ENCODE measurements around the gene LMX1A.

LMX1A gene

GRCh38 chr1:165248969-165249571 lies 107.4 kb downstream of the LMX1A start:
- TF ChIP-seq Cebpa-rat (IDR thresholded peaks at IDR 0.05): no peak

GRCh38 chr1:165241952-165242351 lies 114.6 kb downstream of the LMX1A start:
- Histone ChIP-seq H3K9me3 (replicated peaks in 1 of 11) (no peaks in the 10 kb centered on the region), H3K36me3 (no peaks in the 10 kb centered on the region), H3K27me3 (no peaks in the 10 kb centered on the region), H3K4me2 (no peak overlapping the region), H4K20me1 (no peaks in the 10 kb centered on the region), H3K9ac (no peak overlapping the region), H3K27ac (no peak overlapping the region), H3K4me1 (no peaks in the 10 kb centered on the region), H3K4me3 (no peak overlapping the region)
- no peak for TF ChIP-seq Cebpa-rat (IDR thresholded peaks at IDR 0.05)

More at GRCh38 chr1:165248969-165249571, 107.4 kb downstream of the LMX1A start:
- Histone ChIP-seq H3K27me3 (no peaks in the 10 kb centered on the region), H3K4me3 (no peak overlapping the region), H3K36me3 (no peaks in the 10 kb centered on the region), H4K20me1 (no peaks in the 10 kb centered on the region), H3K9ac (no peak overlapping the region), H3K9me3 (replicated peaks in 1 of 11) (no peaks in the 10 kb centered on the region), H3K4me2 (no peak overlapping the region), H3K27ac (no peak overlapping the region), H3K4me1 (no peaks in the 10 kb centered on the region)

GRCh38 chr1:165241321-165241720 lies 115.2 kb downstream of the LMX1A start:
- Histone ChIP-seq H3K36me3 (no peaks in the 10 kb centered on the region), H3K4me3 (no peak overlapping the region), H3K9me3 (replicated peaks in 1 of 11) (no peaks in the 10 kb centered on the region), H3K4me1 (no peaks in the 10 kb centered on the region), H3K27me3 (no peaks in the 10 kb centered on the region), H3K4me2 (no peak overlapping the region), H4K20me1 (no peaks in the 10 kb centered on the region), H3K27ac (no peak overlapping the region), H3K9ac (no peak overlapping the region)
- no peak for TF ChIP-seq Cebpa-rat (IDR thresholded peaks at IDR 0.05)

DNA sequence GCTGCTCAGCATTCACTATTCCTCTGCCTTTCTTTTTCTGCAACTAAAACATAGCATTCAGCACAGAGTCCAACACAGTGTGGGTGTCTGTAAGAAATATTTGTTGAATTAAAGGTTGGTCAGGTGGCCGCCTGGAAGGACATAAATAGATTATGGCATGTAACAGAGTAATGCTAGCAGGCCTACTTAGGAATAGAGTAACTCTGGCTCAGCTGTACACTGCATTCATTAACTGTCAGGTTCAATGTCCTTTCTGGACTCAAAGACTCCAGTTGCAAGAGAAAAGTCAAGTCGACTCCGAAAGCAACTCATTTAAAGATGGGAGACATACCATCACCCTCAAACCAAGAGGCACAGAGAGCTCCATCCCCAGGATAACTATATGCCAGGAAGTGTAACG lies 116.0 kb downstream of the LMX1A start:
- Histone ChIP-seq H3K9me3 (replicated peaks in 1 of 11) (peaks cover 0 to 8% (median 4%) of the 10 kb centered on the region in 11 experiments; a peak in 8 of 22 replicates), H3K4me3 (no peak overlapping the region), H3K36me3 (no peaks in the 10 kb centered on the region), H3K4me2 (no peak overlapping the region), H3K4me1 (no peaks in the 10 kb centered on the region), H3K27me3 (no peaks in the 10 kb centered on the region), H3K9ac (no peak overlapping the region), H4K20me1 (no peaks in the 10 kb centered on the region), H3K27ac (no peak overlapping the region)
- no peak for TF ChIP-seq Cebpa-rat (IDR thresholded peaks at IDR 0.05)

DNA sequence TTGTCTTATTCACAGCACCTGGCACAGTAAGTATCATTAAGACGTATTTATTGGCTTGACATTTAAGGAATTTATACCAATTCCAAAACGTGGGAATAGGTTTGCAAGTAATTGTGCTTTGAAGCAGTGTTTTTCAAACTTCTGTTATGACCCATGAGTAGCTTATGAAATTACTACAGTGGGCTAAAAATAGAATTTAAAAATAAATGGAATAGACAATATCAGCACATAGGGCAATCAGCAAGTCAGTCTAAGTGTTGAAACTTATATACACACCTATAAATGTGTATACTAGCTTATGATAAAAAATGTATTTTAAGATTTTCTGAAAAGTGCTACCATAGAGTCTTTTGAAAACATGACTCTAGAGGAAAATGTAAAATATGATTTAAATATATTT lies 116.6 kb downstream of the LMX1A start:
- H3K27me3 ChIP-seq: no peaks in the 10 kb centered on the region
- H3K36me3 ChIP-seq: no peaks in the 10 kb centered on the region
- peaks cover 0 to 13% (median 7%) of the 10 kb centered on the region in 11 experiments; a peak in 8 of 22 replicates for H3K9me3 ChIP-seq (replicated peaks in 1 of 11)
- H3K4me1 ChIP-seq: no peaks in the 10 kb centered on the region
- no peak overlapping the region for H3K4me2 ChIP-seq
- no peak overlapping the region for H3K4me3 ChIP-seq
- no peak overlapping the region for H3K9ac ChIP-seq
- H3K27ac ChIP-seq: no peak overlapping the region
- H4K20me1 ChIP-seq: no peaks in the 10 kb centered on the region
- no peak for TF ChIP-seq Cebpa-rat (IDR thresholded peaks at IDR 0.05)

DNA sequence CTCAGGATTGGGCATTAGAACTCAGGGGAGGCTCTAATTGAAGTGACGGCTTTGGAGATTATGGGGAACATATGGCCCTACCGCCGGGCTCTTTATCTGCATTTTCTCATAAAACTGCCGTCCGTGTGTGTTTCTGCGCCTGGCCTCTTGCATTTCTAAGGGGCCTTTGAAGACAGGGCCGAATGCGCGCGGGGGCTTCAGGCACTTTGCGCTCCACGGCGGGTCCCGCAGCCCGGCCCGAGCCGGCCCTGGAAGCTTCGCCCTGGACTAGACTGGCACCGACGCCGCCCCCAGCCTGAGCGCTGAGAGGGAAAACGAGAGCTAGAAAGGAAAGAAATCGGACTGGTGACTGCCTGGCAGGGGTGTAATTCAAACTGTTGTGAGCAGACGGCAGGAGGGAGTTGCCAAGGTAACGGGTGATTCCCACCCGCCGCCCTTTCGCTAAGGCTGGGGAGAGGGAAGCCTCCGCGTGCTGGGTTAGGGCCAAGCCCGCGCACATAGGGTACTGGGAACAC lies 120.7 kb downstream of the LMX1A start:
- H3K4me3 ChIP-seq: no peak overlapping the region
- H3K4me1 ChIP-seq: no peaks in the 10 kb centered on the region
- H3K27me3 ChIP-seq: no peaks in the 10 kb centered on the region
- no peak for TF ChIP-seq Cebpa-rat (IDR thresholded peaks at IDR 0.05)
- no peak overlapping the region for H3K27ac ChIP-seq
- H3K4me2 ChIP-seq: no peak overlapping the region
- H3K36me3 ChIP-seq: no peaks in the 10 kb centered on the region
- H3K9me3 ChIP-seq (replicated peaks in 1 of 11): peaks cover 0 to 13% (median 7%) of the 10 kb centered on the region in 11 experiments; a peak in 8 of 22 replicates
- no peak overlapping the region for H3K9ac ChIP-seq
- no peaks in the 10 kb centered on the region for H4K20me1 ChIP-seq

DNA sequence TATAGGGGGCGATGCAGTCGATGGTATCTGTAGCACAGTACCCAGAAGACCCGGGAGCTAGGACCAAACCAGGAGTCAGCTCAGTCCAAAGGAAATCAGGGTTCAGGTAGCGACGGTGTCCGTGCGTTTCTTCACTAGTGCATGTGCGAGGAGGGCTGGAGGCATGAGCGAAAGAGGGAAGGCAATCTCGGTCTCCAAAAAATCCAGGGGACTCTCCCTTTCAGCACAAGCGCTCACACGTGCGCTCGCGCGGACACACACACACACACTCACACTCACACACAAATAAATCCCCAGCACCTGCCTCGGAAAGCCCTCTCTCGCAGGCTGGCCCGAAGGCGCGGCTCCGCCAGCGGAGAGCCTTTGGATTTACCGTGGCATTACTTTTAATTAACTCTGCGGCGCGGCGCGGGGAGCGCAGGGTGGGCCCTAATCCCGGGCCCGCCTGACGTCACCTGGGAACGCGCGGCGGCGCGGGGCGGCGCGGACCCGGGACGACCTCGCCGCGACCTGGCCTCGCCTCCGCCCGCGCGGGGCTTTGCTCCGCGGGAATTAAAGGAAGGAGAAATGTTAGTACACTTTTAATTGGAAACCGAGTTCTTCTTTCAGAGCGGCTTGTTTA lies 121.2 kb downstream of the LMX1A start:
- no peak overlapping the region for H3K27ac ChIP-seq
- H3K4me3 ChIP-seq: no peak overlapping the region
- no peaks in the 10 kb centered on the region for H3K4me1 ChIP-seq
- no peak for TF ChIP-seq Cebpa-rat (IDR thresholded peaks at IDR 0.05)
- H3K36me3 ChIP-seq: no peaks in the 10 kb centered on the region
- no peak overlapping the region for H3K9ac ChIP-seq
- no peaks in the 10 kb centered on the region for H4K20me1 ChIP-seq
- H3K4me2 ChIP-seq: no peak overlapping the region
- H3K9me3 ChIP-seq (replicated peaks in 1 of 11): peaks cover 0 to 13% (median 7%) of the 10 kb centered on the region in 11 experiments; a peak in 8 of 22 replicates
- H3K27me3 ChIP-seq: no peaks in the 10 kb centered on the region

DNA sequence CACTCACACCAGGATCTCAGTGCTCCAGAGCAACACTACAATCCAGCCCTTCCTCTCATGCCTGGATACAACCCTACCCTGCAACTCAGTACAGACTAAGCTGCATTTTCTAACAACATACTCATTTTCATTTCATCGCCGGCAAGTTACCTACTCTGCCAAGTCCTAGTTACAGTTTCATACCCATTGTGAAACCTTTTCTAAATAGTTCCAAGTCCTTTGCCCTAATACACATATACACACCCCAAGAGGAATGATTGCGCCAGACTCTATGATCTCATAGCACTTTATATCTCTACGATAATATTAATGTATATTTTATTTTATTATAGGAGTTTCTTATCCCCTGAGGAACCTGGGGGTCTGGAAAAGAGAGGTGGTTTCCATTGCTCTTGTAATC lies 122.4 kb downstream of the LMX1A start:
- Histone ChIP-seq H3K36me3 (no peaks in the 10 kb centered on the region), H3K9me3 (replicated peaks in 1 of 11) (peaks cover 0 to 13% (median 7%) of the 10 kb centered on the region in 11 experiments; a peak in 8 of 22 replicates), H3K4me2 (no peak overlapping the region), H3K27me3 (no peaks in the 10 kb centered on the region), H3K27ac (no peak overlapping the region), H3K9ac (no peak overlapping the region), H3K4me3 (no peak overlapping the region), H3K4me1 (no peaks in the 10 kb centered on the region), H4K20me1 (no peaks in the 10 kb centered on the region)
- no peak for TF ChIP-seq Cebpa-rat (IDR thresholded peaks at IDR 0.05)

GRCh38 chr1:165228676-165229075 lies 127.8 kb downstream of the LMX1A start:
- H4K20me1 ChIP-seq: no peaks in the 10 kb centered on the region; a peak in 1 of 22 replicates
- H3K4me3 ChIP-seq: no peak overlapping the region
- no peaks in the 10 kb centered on the region for H3K9me3 ChIP-seq (replicated peaks in 1 of 11)
- no peaks in the 10 kb centered on the region for H3K27me3 ChIP-seq
- TF ChIP-seq Cebpa-rat (IDR thresholded peaks at IDR 0.05): no peak
- no peak overlapping the region for H3K9ac ChIP-seq
- no peaks in the 10 kb centered on the region for H3K36me3 ChIP-seq
- no peak overlapping the region for H3K27ac ChIP-seq
- H3K4me2 ChIP-seq: no peak overlapping the region
- no peaks in the 10 kb centered on the region for H3K4me1 ChIP-seq

Data from BLaER1 treated with 17β-estradiol and CSF1 and Interleukin-3, amounts not matched to agents 10 nM and 100 nM (cell line).